ENCODE measurements around the gene D2HGDH.

DNA sequence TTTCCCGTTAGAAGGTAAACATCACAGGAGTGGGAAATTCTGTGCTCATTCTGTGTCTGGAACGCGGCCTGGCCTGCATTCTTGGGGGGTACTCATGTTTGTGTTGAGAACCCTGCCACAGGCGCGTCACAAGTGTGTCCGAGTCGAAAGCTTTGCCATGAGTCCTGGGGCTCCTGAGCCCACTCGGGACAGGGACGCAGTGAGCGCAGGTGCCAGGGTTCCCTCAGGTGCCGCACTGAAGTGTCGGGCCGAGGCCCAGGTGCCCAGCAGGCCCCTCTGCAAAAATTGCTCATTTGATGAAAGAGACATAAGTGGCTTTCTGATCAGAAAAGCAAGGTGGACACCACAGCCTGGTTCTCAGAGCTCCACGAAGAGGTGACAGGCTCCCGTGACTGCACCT lies 4.7 kb downstream of the D2HGDH start:
- TF ChIP-seq POLR2A (IDR thresholded peaks at IDR 0.05): no peak
- TF ChIP-seq, protein P1, sequence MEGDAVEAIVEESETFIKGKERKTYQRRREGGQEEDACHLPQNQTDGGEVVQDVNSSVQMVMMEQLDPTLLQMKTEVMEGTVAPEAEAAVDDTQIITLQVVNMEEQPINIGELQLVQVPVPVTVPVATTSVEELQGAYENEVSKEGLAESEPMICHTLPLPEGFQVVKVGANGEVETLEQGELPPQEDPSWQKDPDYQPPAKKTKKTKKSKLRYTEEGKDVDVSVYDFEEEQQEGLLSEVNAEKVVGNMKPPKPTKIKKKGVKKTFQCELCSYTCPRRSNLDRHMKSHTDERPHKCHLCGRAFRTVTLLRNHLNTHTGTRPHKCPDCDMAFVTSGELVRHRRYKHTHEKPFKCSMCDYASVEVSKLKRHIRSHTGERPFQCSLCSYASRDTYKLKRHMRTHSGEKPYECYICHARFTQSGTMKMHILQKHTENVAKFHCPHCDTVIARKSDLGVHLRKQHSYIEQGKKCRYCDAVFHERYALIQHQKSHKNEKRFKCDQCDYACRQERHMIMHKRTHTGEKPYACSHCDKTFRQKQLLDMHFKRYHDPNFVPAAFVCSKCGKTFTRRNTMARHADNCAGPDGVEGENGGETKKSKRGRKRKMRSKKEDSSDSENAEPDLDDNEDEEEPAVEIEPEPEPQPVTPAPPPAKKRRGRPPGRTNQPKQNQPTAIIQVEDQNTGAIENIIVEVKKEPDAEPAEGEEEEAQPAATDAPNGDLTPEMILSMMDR (IDR thresholded peaks at IDR 0.05): no peak

Data from testis (tissue), 2 donors.